Activated CD4-positive, alpha-beta T cell treated with anti-CD3 and anti-CD28 coated beads, Interleukin-2, amount 50 U/mL, for 1 hour (primary cell): ENCODE results near the gene FBN1.

Source experiments
- DNase-seq: peaks from one replicate; pipeline ENCODE4 v3.0.0-alpha.2; 2020

FBN1 gene

GRCh38 chr15:48388910-48389309 is 256.6 kb downstream of the FBN1 start:
- no peak for DNase-seq

GRCh38 chr15:48388016-48388851 is 257.3 kb downstream of the FBN1 start:
- DNase-seq = no peak

- no peak for DNase-seq
Observed at GRCh38 chr15:48385031-48385830, 260.3 kb downstream of the FBN1 start.

GRCh38 chr15:48384616-48385015 is 260.9 kb downstream of the FBN1 start:
- no peak for DNase-seq

- no peak for DNase-seq
Observed at GRCh38 chr15:48383031-48383430, 262.5 kb downstream of the FBN1 start.

- DNase-seq = no peak
Observed at GRCh38 chr15:48381861-48382260, 263.6 kb downstream of the FBN1 start.

GRCh38 chr15:48380198-48380597 is 265.3 kb downstream of the FBN1 start:
- DNase-seq = no peak

GRCh38 chr15:48375767-48376166 is 269.7 kb downstream of the FBN1 start:
- no peak for DNase-seq

GRCh38 chr15:48374472-48374871 is 271.0 kb downstream of the FBN1 start:
- DNase-seq = no peak

- no peak for DNase-seq
Observed at GRCh38 chr15:48373821-48374451, 271.6 kb downstream of the FBN1 start.

GRCh38 chr15:48371961-48372360 is 273.5 kb downstream of the FBN1 start:
- no peak for DNase-seq

- no peak for DNase-seq
Observed at GRCh38 chr15:48371550-48371949, 274.0 kb downstream of the FBN1 start.

- DNase-seq = no peak
Observed at GRCh38 chr15:48370460-48370859, 275.0 kb downstream of the FBN1 start.

GRCh38 chr15:48367483-48367882 is 278.0 kb downstream of the FBN1 start:
- DNase-seq = no peak

- no peak for DNase-seq
Observed at GRCh38 chr15:48366584-48367312, 278.8 kb downstream of the FBN1 start.

GRCh38 chr15:48365575-48365974 is 279.9 kb downstream of the FBN1 start:
- DNase-seq = no peak

GRCh38 chr15:48363474-48363873 is 282.0 kb downstream of the FBN1 start:
- DNase-seq = no peak

- no peak for DNase-seq
Observed at GRCh38 chr15:48361685-48362084, 283.8 kb downstream of the FBN1 start.

- no peak for DNase-seq
Observed at GRCh38 chr15:48360841-48361240, 284.7 kb downstream of the FBN1 start.
